ENCODE data around the gene ACSS1. TPM values are rescaled to one million over a fixed set of nuclear protein-coding genes. Genes with fewer than 3 reads are reported as not detected.

Gene ACSS1
- total RNA-seq, 1 experiment from 2014 or later: 2.3 TPM

- intact Hi-C loops (cut with micrococcal nuclease): no loop called here
- POLR2A ChIA-PET (ENCODE audit: unreplicated experiment): no interaction called here
- H3K27ac ChIP-seq (ENCODE audit: low read length): no peak overlapping the region
- no peaks in the 10 kb centered on the region for H3K4me1 ChIP-seq (ENCODE audit: insufficient read depth, low read length)
- no peak overlapping the region for H3K4me2 ChIP-seq (ENCODE audit: low read length)
- no peaks in the 10 kb centered on the region for H3F3A ChIP-seq (ENCODE audit: low read length, unreplicated experiment)
- CTCF ChIA-PET: no interaction called here
- no peak overlapping the region for H2AFZ ChIP-seq (ENCODE audit: low read length)
- no peaks in the 10 kb centered on the region for H3K36me3 ChIP-seq (ENCODE audit: low read depth, low read length)
- H3K9ac ChIP-seq (ENCODE audit: low read length): no peak overlapping the region
- DNase-seq (no peak), ATAC-seq (no peak)
- TF ChIP-seq CTCF (conservative IDR thresholded peaks at IDR 0.05; ENCODE audit: low read depth, low read length) (no peak), EZH2phosphoT487 (IDR thresholded peaks at IDR 0.05; ENCODE audit: borderline replicate concordance, low read length) (no peak), EZH2 (IDR thresholded peaks at IDR 0.05; ENCODE audit: low read length, unreplicated experiment) (no peak)
- H3K79me2 ChIP-seq (ENCODE audit: low read length): no peaks in the 10 kb centered on the region
- no TSS peak for BruUV-seq (replicated peaks)
- H3K9me3 ChIP-seq (ENCODE audit: low read length): no peaks in the 10 kb centered on the region
- no peaks in the 10 kb centered on the region for H4K20me1 ChIP-seq (ENCODE audit: low read length)
- no peaks in the 10 kb centered on the region for H3K9me2 ChIP-seq (replicated peaks; ENCODE audit: low read length)
- no peaks in the 10 kb centered on the region for H3K27me3 ChIP-seq (ENCODE audit: low read length)
- H3K4me3 ChIP-seq (ENCODE audit: low read length): no peak overlapping the region
These were observed 8.5 kb downstream of the ACSS1 start for GRCh38 chr20:25049261-25050060.

GRCh38 chr20:25048519-25048952 lies 9.4 kb downstream of the ACSS1 start:
- intact Hi-C loops (cut with micrococcal nuclease): no loop called here
- Histone ChIP-seq H3K27me3 (ENCODE audit: low read length) (no peaks in the 10 kb centered on the region), H3K4me2 (ENCODE audit: low read length) (no peak overlapping the region), H3K4me3 (ENCODE audit: low read length) (no peak overlapping the region), H4K20me1 (ENCODE audit: low read length) (no peaks in the 10 kb centered on the region), H3K9me2 (replicated peaks; ENCODE audit: low read length) (no peaks in the 10 kb centered on the region), H2AFZ (ENCODE audit: low read length) (no peak overlapping the region), H3K27ac (ENCODE audit: low read length) (no peak overlapping the region), H3K4me1 (ENCODE audit: insufficient read depth, low read length) (no peaks in the 10 kb centered on the region), H3K36me3 (ENCODE audit: low read depth, low read length) (no peaks in the 10 kb centered on the region), H3K9ac (ENCODE audit: low read length) (no peak overlapping the region), H3K9me3 (ENCODE audit: low read length) (no peaks in the 10 kb centered on the region), H3F3A (ENCODE audit: low read length, unreplicated experiment) (no peaks in the 10 kb centered on the region), H3K79me2 (ENCODE audit: low read length) (no peaks in the 10 kb centered on the region)
- ChIA-PET POLR2A (ENCODE audit: unreplicated experiment) (no interaction called here), CTCF (no interaction called here)
- TF ChIP-seq CTCF (conservative IDR thresholded peaks at IDR 0.05; ENCODE audit: low read depth, low read length) (no peak), EZH2phosphoT487 (IDR thresholded peaks at IDR 0.05; ENCODE audit: borderline replicate concordance, low read length) (no peak), EZH2 (IDR thresholded peaks at IDR 0.05; ENCODE audit: low read length, unreplicated experiment) (no peak)
- DNase-seq (no peak), ATAC-seq (no peak)
- BruUV-seq (replicated peaks): no TSS peak

GRCh38 chr20:25047766-25048165 lies 10.2 kb downstream of the ACSS1 start:
- Histone ChIP-seq H4K20me1 (ENCODE audit: low read length) (no peaks in the 10 kb centered on the region), H2AFZ (ENCODE audit: low read length) (no peak overlapping the region), H3K36me3 (ENCODE audit: low read depth, low read length) (no peaks in the 10 kb centered on the region), H3K27ac (ENCODE audit: low read length) (no peak overlapping the region), H3K4me1 (ENCODE audit: insufficient read depth, low read length) (no peaks in the 10 kb centered on the region), H3K9me2 (replicated peaks; ENCODE audit: low read length) (no peaks in the 10 kb centered on the region), H3K4me2 (ENCODE audit: low read length) (no peak overlapping the region), H3K4me3 (ENCODE audit: low read length) (no peak overlapping the region), H3K79me2 (ENCODE audit: low read length) (no peaks in the 10 kb centered on the region), H3K9me3 (ENCODE audit: low read length) (no peaks in the 10 kb centered on the region), H3K27me3 (ENCODE audit: low read length) (no peaks in the 10 kb centered on the region), H3K9ac (ENCODE audit: low read length) (no peak overlapping the region), H3F3A (ENCODE audit: low read length, unreplicated experiment) (no peaks in the 10 kb centered on the region)
- ChIA-PET CTCF (no interaction called here), POLR2A (ENCODE audit: unreplicated experiment) (no interaction called here)
- no TSS peak for BruUV-seq (replicated peaks)
- intact Hi-C loops (cut with micrococcal nuclease): no loop called here
- TF ChIP-seq EZH2phosphoT487 (IDR thresholded peaks at IDR 0.05; ENCODE audit: borderline replicate concordance, low read length) (no peak), CTCF (conservative IDR thresholded peaks at IDR 0.05; ENCODE audit: low read depth, low read length) (no peak)
- no peak for DNase-seq
- ATAC-seq: no peak
